Tibial nerve (tissue), 3 donors: ENCODE data around the gene HHEX.

Experiments
- CTCF ChIP-seq, 5 experiments: fragments of 200-600 bp in 3 of 5; fragments of 450-650 bp in 2 of 5; sonication (generic) in 3 of 5; IDR thresholded peaks; one replicate each; pipeline ENCODE4 v1.5.1; 2016 to 2019; ENCODE audit warnings: antibody characterized with exemption in 5 of 5, mild to moderate bottlenecking in 3 of 5, moderate library complexity in 2 of 5
- POLR2A ChIP-seq, 2 donors: fragments of 450-650 bp; IDR thresholded peaks; one replicate each; pipeline ENCODE4 v1.6.1; 2017; ENCODE audit warnings: antibody characterized with exemption in 2 of 2, mild to moderate bottlenecking in 2 of 2, moderate library complexity in 2 of 2

- TF ChIP-seq CTCF (IDR thresholded peaks at IDR 0.05) (no peak), POLR2A (IDR thresholded peaks at IDR 0.05) (no peak)
These were observed 12.0 kb upstream of the HHEX start for GRCh38 chr10:92677708-92678107.
